HL-60/S4 treated with retinoic acid at 250 ng/mL for 4 days and 3 days (cell line): Measurements from ENCODE around the gene JMJD8.

Experiments used
- in situ Hi-C: fragments of 300-500 bp; cut with MboI; formaldehyde crosslinking; loops from 2 replicates; pipeline ENCODE4 v1.7.0; 2022; ENCODE audit warnings: low sequenced_read_pairs

JMJD8 gene, protein sequence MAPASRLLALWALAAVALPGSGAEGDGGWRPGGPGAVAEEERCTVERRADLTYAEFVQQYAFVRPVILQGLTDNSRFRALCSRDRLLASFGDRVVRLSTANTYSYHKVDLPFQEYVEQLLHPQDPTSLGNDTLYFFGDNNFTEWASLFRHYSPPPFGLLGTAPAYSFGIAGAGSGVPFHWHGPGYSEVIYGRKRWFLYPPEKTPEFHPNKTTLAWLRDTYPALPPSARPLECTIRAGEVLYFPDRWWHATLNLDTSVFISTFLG

DNA sequence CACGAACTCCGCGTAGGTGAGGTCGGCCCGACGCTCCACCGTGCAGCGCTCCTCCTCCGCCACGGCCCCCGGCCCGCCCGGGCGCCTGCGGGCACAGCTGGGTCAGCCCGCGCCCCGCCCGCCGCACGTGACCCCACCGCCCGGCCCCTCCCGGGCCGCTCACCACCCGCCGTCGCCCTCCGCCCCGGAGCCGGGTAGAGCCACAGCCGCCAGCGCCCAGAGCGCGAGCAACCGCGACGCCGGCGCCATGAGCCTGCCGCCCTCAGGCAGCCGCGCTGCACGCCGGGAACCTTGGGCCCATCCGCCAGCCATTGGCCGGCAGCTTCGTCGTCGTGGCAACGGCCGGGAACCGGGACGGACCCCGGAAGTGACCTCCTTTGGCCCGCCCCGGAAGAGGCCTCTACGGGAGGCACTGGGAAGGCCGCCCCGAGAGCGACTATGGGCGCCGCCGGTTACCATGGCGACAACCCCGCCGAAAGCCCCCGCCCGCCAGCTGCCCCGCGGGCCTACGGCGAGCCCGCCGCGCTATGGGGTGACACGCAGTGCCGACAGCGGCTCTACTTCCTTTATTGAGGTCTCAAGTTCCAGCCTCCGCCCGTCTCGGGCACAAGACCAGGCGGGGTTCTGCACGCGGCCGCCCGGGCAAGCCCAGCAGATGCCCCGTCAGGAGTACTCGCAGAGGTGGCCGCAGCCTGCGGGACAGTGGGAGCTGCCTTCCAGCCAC, at the start of gene JMJD8:
Gene JMJD8 (minus strand): TSS at position 264 of the 724 bp plus-strand sequence. CDS start 15 bp downstream, at position 249.
- in situ Hi-C loops: no loop called here

DNA sequence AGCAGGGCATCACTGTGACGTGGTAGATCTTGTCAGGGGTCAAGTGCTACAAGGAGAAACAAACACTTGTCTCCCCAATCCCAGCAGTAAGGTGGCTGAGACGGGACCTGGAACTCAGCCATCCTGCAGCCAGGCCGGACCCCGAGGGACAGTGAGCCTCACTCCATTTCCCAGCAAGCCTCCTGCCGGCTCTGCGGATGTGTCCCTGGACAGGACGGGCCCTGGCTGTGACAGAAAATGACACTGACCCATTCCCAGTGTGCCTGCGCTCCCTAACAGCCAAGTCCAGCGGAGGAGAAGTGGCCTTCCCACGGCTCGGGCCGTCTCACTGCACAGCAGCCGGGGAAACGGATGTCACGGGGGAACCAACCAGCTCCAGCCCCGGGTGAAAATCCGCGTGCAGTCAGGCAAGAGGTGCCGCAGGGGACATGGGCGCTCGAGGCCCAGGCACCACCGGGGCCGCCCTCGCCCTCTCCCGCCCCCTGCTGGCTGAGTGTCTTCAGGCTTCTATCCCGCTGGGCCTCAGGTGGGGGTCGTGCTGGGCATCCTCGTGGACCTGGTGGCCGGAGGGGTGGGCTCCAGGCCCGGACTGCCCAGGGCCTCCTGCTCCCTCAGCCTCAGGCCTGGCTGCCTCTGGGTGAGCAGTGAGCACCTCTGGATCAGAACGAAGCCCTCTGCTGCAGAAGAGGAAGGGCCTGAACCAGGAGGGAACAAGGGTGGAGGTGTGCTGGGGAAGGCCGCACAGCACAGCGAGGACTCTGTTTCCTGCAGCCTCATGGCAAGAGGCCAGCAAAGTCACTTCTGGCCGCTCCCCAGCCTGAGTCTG, 49.5 kb upstream of the JMJD8 start:
- in situ Hi-C loops: no loop called here

DNA sequence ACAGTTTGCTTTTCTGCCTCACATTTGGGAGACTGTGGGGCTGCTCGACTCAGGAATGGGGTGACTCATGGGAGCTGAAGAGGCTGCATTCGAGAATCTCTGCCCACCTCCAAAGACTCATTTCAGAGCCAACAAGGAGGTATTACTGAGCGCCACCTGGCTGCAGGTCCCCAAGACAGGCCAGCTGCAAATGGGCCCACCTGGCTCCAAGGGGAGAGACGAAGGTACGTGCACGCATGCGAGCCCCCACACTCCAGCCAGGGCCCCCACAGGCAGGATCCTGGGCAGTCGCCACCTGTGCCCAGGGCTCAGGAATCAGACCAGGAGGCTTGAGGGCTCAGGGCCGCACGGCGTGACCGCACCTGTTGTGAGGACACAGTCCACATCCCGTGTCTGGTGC, 48.8 kb upstream of the JMJD8 start:
- in situ Hi-C loops: no loop called here

DNA sequence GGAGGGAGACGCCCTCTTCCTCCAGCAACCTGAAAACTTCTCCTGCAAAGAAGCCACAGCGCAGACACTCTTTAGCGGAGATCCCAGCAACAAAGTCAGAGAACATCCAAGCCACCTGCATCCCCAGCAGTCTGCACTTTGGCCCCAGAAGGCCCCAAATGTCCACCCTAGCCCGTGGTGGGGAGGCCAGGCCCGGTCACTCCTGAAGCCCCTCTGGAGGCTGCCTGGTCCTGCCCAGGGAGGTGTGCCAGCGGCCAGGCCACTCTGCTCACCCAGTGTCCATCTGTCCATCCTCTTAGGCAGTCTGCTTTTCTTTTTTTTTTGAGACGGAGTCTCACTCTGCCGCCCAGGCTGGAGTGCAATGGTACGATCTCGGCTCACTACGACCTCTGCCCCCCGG, 48.2 kb upstream of the JMJD8 start:
- in situ Hi-C loops: no loop called here

DNA sequence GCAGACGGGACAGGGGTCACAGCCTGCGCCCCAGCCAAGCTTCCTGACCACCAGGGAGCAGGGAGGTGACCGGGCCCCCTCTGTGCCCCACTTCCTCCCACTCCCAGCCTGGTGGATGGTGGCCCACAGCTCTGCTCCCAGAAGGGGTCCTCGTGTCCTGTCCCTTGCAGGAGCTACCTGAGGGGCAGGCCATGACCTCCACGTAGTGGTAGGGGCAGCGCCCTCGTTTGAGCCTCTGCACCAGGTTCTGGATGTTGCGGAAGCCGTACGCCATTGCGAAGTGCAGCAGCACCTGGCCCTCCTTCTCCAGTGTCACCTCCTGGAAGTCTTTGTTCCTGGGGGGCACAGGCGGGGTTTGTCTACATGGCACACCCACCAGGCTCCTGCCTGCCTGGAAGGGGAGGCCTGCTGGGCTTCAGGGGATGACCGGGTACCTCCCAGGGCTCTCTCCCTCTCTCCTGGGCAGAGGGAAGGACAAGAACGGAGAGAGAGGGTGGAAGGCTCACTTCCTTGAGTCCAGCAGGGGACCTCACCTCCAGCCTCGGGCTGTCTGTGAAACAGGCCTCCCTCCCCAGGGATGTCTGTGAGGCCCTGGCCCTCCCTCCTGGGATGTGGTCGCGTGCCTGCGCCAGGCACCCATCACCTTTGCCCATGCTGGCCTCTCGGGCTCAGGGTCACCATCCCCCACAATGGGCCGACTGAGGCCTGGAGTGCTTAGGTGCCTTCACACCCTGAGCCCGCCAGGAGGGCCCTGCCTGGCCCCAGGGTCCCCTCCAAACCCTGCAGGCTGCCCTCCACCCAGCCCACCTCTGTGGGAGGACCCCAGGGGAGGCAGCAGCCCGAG, 46.8 kb upstream of the JMJD8 start:
- in situ Hi-C loops: no loop called here

DNA sequence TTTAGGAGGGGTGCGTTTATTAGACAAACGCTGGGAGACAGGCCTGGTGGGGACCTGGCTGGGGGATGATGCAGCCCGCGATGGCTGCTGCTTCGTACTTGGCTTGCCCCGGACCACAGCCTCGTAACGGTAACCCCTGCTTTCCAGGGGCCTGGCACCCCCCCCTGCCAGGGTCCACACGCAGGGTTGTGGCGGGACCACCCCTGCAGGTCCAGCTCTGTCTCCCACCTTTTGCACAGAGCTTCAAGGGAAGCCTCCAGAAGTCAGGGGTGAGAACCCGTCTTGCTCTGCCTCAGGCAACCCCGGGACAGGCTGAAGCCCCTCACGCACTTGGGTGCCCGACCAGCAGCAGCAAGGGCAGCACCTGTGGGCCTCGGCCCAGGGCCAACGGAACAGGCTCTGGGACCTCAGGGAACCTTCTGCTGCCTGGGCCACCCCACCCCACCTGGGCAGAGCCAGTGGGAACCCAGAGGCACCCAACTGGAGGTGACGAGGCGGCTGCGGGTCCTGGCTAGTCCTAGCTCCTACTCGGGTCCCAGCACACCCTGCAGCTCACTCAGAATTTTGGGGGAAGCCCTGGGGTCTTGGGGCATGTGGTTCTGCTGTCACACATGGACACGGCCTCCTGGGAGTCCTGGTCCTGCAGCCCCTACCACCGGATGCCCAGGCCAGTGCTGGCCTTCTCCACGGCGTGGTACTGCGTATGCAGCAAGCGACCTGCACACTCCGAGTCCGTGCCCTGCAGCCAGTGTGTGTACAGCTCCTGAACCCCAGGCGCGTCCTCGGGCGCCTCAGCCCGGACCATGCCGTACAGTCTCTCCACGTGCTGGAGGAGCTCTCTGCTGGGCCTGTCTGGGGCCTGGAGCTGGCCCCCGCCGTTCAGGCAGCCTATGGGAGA, 45.9 kb upstream of the JMJD8 start:
- in situ Hi-C loops: no loop called here

DNA sequence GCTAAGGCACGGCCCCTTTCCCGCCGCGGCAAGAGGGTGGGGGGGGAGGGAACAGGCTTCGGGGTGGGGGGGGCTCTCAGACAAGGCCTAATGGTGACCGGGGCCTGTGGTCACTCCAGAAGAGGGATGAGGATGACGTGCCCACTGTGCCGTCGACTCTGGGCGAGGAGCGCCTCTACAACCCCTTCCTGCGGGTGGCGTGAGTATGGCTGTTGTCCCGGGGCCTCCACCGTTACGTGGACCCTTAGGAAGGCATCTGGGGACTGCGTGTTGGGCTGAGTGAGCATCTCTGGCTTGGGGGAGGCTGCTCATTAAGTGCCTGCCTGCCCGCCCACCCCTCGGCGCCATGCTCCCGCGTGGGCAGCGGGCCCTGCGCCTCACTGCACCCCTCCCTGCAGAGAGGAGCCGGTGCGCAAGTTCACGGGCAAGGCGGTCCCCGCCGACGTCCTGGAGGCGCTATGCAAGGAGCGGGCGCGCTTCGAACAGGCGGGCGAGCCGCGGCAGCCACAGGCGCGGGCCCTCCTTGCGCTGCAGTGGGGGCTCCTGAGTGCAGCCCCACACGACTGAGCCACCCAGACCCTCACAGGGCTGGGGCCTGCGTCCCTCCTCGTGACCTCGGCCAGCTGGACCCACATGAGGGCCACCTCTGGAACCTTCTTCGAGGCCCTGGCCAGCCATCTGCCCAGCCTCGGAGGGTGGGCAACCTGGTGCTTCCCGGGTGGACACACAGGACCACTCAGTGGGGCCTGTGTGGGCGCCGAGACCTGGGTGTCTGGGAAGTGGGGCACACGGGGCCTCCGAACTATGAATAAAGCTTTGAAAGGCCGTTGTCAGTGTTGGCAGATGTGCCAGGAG, 45.0 kb upstream of the JMJD8 start:
- in situ Hi-C loops: no loop called here

DNA sequence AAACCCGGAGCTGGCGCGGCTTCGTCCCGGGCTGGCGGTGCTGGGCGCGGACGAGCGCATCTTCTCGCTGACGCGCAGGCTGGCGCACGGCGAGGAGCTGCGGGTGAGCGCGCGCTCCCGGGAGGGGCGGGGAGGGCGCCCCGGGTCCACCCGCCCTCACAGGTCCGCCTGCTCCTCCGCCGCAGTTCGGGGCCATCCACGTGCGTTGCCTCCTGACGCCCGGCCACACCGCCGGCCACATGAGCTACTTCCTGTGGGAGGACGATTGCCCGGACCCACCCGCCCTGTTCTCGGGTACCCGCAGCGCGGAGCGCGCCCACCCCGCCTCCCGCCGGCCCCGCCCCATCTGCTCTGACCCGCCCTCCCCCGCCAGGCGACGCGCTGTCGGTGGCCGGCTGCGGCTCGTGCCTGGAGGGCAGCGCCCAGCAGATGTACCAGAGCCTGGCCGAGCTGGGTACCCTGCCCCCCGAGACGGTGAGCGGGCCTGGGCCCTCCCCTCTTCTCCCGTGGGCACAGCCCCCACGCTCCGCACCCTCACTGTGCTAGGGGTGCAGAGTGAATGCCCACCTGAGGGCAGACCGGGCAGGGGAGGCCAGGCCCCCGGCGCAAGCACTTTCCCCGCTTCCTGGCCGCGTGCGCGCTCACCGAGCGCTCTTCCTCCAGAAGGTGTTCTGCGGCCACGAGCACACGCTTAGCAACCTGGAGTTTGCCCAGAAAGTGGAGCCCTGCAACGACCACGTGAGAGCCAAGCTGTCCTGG, 44.2 kb upstream of the JMJD8 start:
- in situ Hi-C loops: no loop called here

DNA sequence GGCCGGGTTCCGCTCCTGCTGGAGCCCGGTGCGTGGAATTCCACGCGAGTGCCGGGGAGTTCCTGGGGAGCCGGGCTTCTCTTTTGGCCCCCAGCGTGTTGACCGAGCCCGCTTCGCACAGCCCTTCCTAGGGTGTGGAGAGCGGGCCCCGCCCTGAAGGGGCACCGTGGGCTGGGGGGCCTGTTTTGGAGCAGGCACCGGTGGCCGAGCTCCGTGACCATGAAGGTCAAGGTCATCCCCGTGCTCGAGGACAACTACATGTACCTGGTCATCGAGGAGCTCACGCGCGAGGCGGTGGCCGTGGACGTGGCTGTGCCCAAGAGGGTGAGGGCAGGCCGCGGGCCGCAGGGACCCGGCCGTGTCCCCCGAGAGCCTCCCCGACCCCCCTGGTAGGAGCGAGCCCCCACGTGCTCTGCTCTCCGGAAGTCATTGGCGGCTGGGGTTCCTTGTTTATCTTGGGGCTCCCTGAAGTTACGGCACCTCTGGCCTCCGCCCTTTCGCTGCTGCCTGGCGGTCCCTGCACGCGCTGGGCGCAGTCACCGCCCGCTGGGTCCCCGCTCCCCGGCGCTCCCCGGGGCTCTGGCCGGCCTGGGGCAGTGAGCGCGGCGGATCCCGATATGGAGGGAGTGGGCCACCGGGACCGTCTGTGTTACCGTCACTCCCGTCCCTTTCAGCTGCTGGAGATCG, 43.3 kb upstream of the JMJD8 start:
- in situ Hi-C loops: no loop called here

DNA sequence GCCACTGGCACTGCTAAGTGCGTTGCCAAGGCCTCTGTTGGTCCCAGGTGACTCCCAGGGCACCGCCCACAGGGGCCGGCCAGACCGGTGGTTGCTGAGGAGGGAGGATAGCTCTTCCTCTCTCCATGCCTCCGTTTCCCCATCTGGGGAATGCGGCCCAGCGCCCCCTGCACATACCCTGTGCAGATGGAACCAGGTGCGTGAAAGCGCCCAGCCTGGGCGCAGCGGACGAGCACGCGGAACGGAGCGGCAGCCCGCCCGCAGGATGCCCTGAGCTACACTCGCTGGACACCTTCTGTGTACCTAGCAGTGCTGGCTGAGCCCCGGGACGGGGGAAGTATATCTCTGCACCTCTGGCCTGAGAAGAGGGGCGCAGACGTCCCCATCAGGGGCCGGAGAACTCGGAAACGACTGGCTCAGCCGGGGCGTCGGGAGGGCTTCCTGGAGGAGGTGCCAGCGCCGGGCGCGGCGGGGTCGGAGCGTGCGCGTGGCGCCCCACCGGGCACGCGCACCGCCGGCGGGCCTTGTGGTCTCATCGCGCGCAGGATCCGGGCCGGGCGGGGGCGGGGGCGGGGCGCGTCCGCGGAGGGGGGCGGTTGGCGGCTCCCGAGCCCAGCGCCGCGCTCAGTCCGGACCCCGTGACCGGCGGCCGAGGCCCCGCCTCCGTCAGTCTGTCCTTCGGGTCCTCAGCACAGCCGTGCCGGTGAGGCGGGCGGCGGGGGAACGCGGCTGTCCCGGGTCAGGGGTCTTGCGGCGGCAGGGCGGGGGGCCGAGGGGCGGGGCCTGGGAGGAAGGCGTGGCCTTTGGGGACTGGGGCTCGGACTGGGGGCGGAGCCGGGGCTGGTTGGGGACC, 42.5 kb upstream of the JMJD8 start, which contains the start of the genes CCDC78 and HAGHL:
Gene CCDC78 (minus strand): TSS at position 6 of the 853 bp plus-strand sequence. CDS start 76 bp downstream, outside the sequence.
Gene HAGHL (plus strand): TSS at position 669 of the 853 bp plus-strand sequence. CDS start 404 bp downstream, outside the sequence.
- in situ Hi-C loops: no loop called here

DNA sequence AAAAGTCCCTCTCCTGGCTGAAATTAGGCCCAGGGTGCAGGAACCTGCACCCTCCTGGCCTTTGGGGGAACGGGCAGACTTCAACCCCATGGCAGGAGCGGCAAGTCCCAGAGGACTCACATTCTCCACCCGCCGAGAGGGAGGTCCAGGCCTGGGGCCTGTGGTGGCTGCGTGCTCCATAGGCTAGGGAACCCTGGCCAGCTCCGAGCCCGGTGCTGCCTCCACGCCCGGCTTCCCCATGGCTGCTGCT, 42.0 kb upstream of the JMJD8 start:
- in situ Hi-C loops: no loop called here

DNA sequence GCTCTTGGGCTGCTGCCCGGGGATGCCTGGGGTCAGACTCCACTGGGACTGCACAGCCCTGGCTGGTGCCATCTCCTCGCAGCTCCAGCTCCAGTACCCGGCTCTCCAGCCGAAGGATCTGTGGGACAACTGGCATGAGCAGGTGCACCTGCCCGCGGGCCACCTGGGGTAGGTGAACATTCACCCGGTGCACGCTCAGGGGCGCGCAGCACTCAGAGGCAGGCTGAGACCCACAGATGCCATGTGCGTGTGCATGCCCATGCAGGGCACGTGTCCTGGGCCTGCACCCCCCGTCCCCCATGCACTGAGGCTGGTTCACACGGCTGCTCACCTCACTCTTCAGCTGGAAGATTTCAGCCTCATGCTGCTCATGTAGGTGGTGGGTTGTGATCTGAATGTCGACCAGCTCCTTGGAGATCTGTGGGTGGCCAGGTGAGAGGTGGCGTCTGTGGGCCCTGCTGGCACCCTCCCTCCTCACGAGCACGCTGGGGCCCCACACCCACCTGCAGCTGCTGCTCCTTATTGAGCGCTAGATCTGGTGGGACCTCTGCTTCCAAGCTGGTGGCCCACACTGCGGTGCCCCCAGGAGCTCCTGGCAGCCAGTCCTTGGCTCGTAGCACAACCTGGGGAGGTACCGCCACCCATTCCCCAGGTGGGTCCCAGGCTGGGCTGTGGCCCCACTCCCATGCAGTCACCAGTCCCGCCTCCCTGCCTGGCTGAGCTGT, 41.5 kb upstream of the JMJD8 start:
- in situ Hi-C loops: no loop called here

DNA sequence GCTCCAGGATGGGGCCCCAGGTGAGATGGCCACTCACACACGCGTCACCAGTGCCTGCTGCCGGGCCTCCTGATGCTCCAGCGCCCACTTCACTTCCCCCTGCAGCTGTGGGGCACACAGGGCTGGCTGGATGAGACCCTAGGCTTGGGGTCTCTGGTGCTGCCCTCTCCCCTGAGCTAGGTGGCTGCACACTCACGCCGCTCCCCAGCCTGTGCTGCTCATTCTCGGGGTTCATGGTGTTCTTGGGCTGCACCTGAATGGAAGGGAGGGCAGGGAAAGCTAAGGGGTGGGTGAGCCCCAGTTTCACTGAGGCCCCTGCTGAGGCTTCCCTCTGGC, 40.9 kb upstream of the JMJD8 start:
- in situ Hi-C loops: no loop called here

DNA sequence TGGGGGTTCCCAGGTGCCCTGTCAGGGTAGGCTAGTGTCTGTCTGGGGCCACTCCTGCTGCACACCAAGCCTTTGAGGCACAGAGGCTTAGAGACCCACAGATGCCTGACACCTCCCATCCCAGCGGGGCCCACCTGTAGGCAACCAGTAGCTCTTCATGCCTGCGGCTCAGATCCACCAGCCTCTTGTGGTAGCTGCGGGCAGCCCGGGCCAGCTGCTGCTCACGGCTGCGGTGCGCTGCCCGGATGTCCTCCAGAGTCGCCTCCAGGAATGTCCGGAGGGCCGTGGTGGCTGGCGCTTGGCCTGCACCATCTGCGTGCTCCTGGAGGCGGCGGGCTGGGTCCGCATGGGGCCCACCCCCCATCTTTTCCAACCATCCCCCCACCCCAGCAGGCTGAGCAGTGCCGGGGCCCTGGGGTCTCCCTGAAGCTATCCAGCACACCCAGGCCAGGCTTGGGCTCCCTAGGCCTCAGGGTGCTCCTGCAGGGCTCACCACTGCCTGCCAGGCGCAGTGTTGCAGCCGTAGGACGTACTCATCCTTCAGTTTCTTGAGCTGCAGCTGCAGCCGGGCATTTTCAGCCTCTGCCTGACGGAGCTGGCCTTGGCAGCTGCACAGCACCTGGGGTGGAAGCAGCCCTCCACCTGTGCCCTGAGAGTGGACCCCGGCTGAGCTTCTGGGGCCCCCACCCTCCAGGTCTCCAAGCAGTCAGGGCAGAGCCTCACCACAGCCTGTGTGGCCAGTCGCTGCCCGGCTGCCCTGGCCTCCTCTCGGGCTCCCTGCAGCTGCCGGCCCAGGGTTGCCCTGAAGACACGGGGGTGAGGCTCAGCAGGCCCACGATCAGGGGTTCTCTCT, 40.3 kb upstream of the JMJD8 start:
- in situ Hi-C loops: loop anchor here (25.0 kb wide), 1 partner anchor 338 kb away; the partner anchor contains the start of gene SSTR5

DNA sequence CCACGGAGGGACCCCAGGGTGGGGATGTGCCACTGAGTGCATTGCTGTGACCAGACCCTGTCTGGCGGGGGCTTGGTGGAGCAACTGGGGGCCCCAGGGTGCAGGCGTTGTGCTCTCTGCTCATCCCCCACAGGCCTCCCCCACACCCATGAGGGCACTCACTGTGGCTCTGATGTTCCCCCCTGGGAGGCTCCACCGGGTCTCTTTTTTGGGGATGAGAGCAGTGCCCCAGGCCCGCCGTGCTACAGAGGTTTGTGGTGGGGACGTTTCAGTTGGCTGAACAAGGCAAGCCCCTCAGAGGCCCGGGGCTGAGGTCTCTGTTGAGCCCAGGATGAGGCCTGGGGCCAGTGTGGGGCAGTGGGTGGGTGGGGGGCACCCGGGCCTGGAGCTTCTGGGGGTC, 39.6 kb upstream of the JMJD8 start:
- in situ Hi-C loops: loop anchor here (25.0 kb wide), 1 partner anchor 339 kb away; the partner anchor contains the start of gene SSTR5
